Endothelial cell of umbilical vein (primary cell): Measurements from ENCODE around the gene AKT1. TPM values are rescaled to one million over a fixed set of nuclear protein-coding genes. Genes with fewer than 3 reads are reported as not detected.

Experiments used
- BruUV-seq: library from RNA; stranded (reverse); fragments of 400-500 nt; replicated peaks from 2 replicates; lab custom pipeline; 2021; lab: Mats Ljungman, UMichigan
- CTCF ChIA-PET: fragments of 300-600, 350-600 bp; sonication (Branson Sonifier 250); formaldehyde crosslinking; loops from one replicate; lab custom pipeline; 2021; ENCODE audit warnings: antibody characterized with exemption, inconsistent platforms; lab: Charles Lee
- POLR2A ChIA-PET: fragments of 300-600, 350-600 bp; sonication (Branson Sonifier 250); formaldehyde crosslinking; loops from one replicate; lab custom pipeline; 2021; ENCODE audit warnings: antibody characterized with exemption, inconsistent platforms; lab: Charles Lee
- DNase-seq: peaks from one replicate; pipeline ENCODE4 v3.0.0-alpha.2; 2011; ENCODE audit warnings: low read depth, low spot score
- FAIRE-seq: peaks from 2 replicates; lab custom pipeline; 2011; peaks lifted over from hg19 to GRCh38; lab: Jason Lieb, UNC
- H2AFZ ChIP-seq: 2 replicates; pipeline ENCODE4 v1.6.0; 2012; ENCODE audit warnings: low read depth, low read length, control low read depth, inconsistent platforms
- H3K27ac ChIP-seq: 2 replicates; pipeline ENCODE4 v1.5.1; 2011; ENCODE audit warnings: low read depth, mild to moderate bottlenecking, control low read depth, low read length, moderate library complexity; ENCODE audit not compliant: insufficient read depth
- H3K27me3 ChIP-seq, 2 experiments: 2 replicates each; pipeline versions ENCODE4 v1.6.0 to v1.6.1; 2011; ENCODE audit warnings: low read length in 2 of 2, mixed read lengths in 1 of 2; ENCODE audit not compliant: control insufficient read depth in 2 of 2, insufficient read depth in 2 of 2
- H3K36me3 ChIP-seq, 2 experiments: 2 replicates in 1 of 2; 3 replicates in 1 of 2; pipeline ENCODE4 v1.5.1; 2011; ENCODE audit warnings: low read length in 2 of 2, mild to moderate bottlenecking in 1 of 2, moderate library complexity in 1 of 2; ENCODE audit not compliant: control insufficient read depth in 2 of 2, insufficient read depth in 2 of 2; ENCODE audit errors: extremely low read depth in 1 of 2
- H3K4me1 ChIP-seq: 3 replicates; pipeline ENCODE4 v1.5.1; 2011; ENCODE audit warnings: mild to moderate bottlenecking, low read length; ENCODE audit not compliant: control insufficient read depth, insufficient read depth; ENCODE audit errors: extremely low read depth
- H3K4me2 ChIP-seq: 2 replicates; pipeline ENCODE4 v1.6.1; 2011; ENCODE audit warnings: low read length, control low read depth, mixed read lengths; ENCODE audit not compliant: insufficient read depth
- H3K4me3 ChIP-seq, 3 experiments: fragments of 200-600 bp in 1 of 3; sonication (generic), shearing (Covaris generic) in 1 of 3; replicated peaks in 1 of 3; 2 replicates each; pipeline ENCODE4 v1.5.1; 2011 to 2016; ENCODE audit warnings: control low read depth in 3 of 3, low read length in 3 of 3, mild to moderate bottlenecking in 2 of 3, inconsistent platforms in 1 of 3, low read depth in 1 of 3, moderate library complexity in 1 of 3; ENCODE audit not compliant: insufficient read depth in 1 of 3
- H3K79me2 ChIP-seq: 2 replicates; pipeline ENCODE4 v1.6.0; 2012; ENCODE audit warnings: low read length, inconsistent platforms; ENCODE audit not compliant: control insufficient read depth, insufficient read depth
- H3K9ac ChIP-seq: replicated peaks from 2 replicates; pipeline ENCODE3; 2011; ENCODE audit warnings: low read length, control low read depth; ENCODE audit not compliant: insufficient read depth; ENCODE audit errors: extremely low read depth
- H3K9me1 ChIP-seq: replicated peaks from 3 replicates; pipeline ENCODE4 v1.6.0; 2011; ENCODE audit warnings: mild to moderate bottlenecking, low read length; ENCODE audit not compliant: control insufficient read depth, insufficient read depth; ENCODE audit errors: extremely low read depth
- H3K9me3 ChIP-seq: replicated peaks from 2 replicates; pipeline ENCODE4 v1.5.1; 2012; ENCODE audit warnings: low read length, inconsistent platforms; ENCODE audit not compliant: control insufficient read depth, insufficient read depth
- H4K20me1 ChIP-seq: replicated peaks from 2 replicates; pipeline ENCODE3; 2011; ENCODE audit warnings: mild to moderate bottlenecking, low read length; ENCODE audit not compliant: control insufficient read depth, insufficient read depth; ENCODE audit errors: extremely low read depth
- EZH2 ChIP-seq: IDR thresholded peaks from 2 replicates; pipeline ENCODE4 v1.6.1; 2012; ENCODE audit warnings: borderline replicate concordance, low read depth, mild to moderate bottlenecking, moderate library complexity, low read length, inconsistent platforms; ENCODE audit not compliant: severe bottlenecking
- FOS ChIP-seq: IDR thresholded peaks from 2 replicates; pipeline ENCODE4 v1.6.1; 2011; ENCODE audit warnings: mild to moderate bottlenecking, low read length, moderate library complexity, borderline replicate concordance; ENCODE audit not compliant: insufficient read depth
- GATA2 ChIP-seq: IDR thresholded peaks from 2 replicates; pipeline ENCODE4 v1.7.0; 2011; ENCODE audit warnings: low read depth, mild to moderate bottlenecking, moderate library complexity, mixed read lengths, low read length; ENCODE audit not compliant: insufficient read length, insufficient read depth
- JUN ChIP-seq: IDR thresholded peaks from 2 replicates; pipeline ENCODE4 v1.6.1; 2011; ENCODE audit warnings: borderline replicate concordance, low read depth; ENCODE audit not compliant: insufficient read length, insufficient read depth
- MYC ChIP-seq: IDR thresholded peaks from one replicate; pipeline ENCODE4 v1.6.1; 2011; ENCODE audit warnings: mild to moderate bottlenecking, low read depth, low read length
- POLR2A ChIP-seq: IDR thresholded peaks from 2 replicates; pipeline ENCODE4 v1.6.1; 2012; ENCODE audit warnings: low read depth, mild to moderate bottlenecking, control low read depth, low read length
- POLR2AphosphoS5 ChIP-seq: IDR thresholded peaks from 2 replicates; pipeline ENCODE4 v1.6.1; 2012; ENCODE audit warnings: low read depth, mild to moderate bottlenecking, control low read depth, low read length, moderate library complexity; ENCODE audit not compliant: insufficient read depth
- dilution Hi-C: fragments of 300-500 bp; cut with MboI; formaldehyde crosslinking; loops from one replicate; pipeline ENCODE4 v1.15.0; 2019; ENCODE audit warnings: low sequenced_read_pairs; ENCODE audit not compliant: extremely low pct_ligation_motif_present
- intact Hi-C: fragments of 100-400 bp; cut with micrococcal nuclease; formaldehyde crosslinking; loops from one replicate; pipeline ENCODE4 v1.10.0; 2022
- polyA plus RNA-seq, 4 experiments: library from polyadenylated mRNA; depleted of rRNA in 3 of 4; stranded (reverse) in 3 of 4; unstranded in 1 of 4; fragments of >200 nt; gene quantifications; 2 replicates each; pipeline versions ENCODE4 v1.2.1 to v1.2.3, GENCODE V29; 2011 to 2012; ENCODE audit warnings: missing spikeins in 1 of 4
- total RNA-seq: library from RNA; stranded (reverse); gene quantifications from 2 replicates; pipeline ENCODE4 v1.2.3, GENCODE V29; 2021
- TF ChIP-seq, protein P1 (sequence below), 2 donors: IDR thresholded peaks; 1 replicate in 1 of 2; 2 replicates in 1 of 2; pipeline ENCODE4 v1.5.1; 2011; ENCODE audit warnings: low read length in 2 of 2, mild to moderate bottlenecking in 2 of 2, moderate library complexity in 2 of 2, control low read depth in 1 of 2, inconsistent platforms in 1 of 2, low read depth in 1 of 2; ENCODE audit not compliant: insufficient read depth in 1 of 2; ENCODE audit errors: extremely low read depth in 1 of 2
- TF ChIP-seq, protein P2 (sequence below): IDR thresholded peaks from 2 replicates; pipeline ENCODE4 v1.6.1; 2011; ENCODE audit not compliant: insufficient read depth, insufficient read length

Gene AKT1
- total and polyA plus RNA-seq, 2 donors (not counting 3 experiments of a cell fraction or from before 2014, with no cell fraction given) = 177 to 191 TPM

DNA sequence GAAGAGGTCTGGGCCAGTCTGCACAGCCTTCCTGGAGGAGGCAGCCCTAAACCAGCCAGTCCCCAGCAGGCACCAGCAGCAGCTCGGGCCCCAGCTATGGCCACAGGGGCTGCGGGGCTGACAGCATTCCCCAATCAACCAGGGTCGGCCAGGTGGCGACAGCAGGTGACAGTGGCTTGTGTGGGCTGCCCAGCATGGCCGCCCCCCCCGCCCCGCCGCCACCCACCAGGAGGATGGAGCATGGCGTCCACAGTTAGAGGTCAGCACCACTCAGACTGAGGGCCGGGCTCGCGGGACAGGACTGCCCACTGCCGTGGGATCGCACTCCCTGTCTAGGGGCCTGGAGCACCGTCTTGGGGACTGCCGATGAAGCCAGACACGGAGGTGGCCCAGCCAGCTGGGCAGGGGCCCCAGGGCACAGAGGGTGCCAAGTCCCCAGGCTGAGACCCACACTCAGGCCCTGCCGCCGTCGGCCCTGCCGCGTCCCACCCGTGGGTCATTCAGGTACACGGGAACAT lies 15.0 kb downstream of the AKT1 start:
- no TSS peak for BruUV-seq
- no peaks in the 10 kb centered on the region for H3K4me1 ChIP-seq
- ChIA-PET POLR2A (no interaction called here), CTCF (interaction anchor here (1.2 to 4.4 kb wide), 2 partner anchors 12 to 45 kb away, joined by 3 to 31 read pairs; no protein-coding TSS in a partner anchor)
- DNase-seq (no peak), FAIRE-seq (no peak)
- H2AFZ ChIP-seq = no peak overlapping the region
- no peak overlapping the region for H3K4me2 ChIP-seq
- no peak overlapping the region for H3K4me3 ChIP-seq
- no peaks in the 10 kb centered on the region for H3K27me3 ChIP-seq
- H3K9me1 ChIP-seq = no peaks in the 10 kb centered on the region
- TF ChIP-seq, protein P1, sequence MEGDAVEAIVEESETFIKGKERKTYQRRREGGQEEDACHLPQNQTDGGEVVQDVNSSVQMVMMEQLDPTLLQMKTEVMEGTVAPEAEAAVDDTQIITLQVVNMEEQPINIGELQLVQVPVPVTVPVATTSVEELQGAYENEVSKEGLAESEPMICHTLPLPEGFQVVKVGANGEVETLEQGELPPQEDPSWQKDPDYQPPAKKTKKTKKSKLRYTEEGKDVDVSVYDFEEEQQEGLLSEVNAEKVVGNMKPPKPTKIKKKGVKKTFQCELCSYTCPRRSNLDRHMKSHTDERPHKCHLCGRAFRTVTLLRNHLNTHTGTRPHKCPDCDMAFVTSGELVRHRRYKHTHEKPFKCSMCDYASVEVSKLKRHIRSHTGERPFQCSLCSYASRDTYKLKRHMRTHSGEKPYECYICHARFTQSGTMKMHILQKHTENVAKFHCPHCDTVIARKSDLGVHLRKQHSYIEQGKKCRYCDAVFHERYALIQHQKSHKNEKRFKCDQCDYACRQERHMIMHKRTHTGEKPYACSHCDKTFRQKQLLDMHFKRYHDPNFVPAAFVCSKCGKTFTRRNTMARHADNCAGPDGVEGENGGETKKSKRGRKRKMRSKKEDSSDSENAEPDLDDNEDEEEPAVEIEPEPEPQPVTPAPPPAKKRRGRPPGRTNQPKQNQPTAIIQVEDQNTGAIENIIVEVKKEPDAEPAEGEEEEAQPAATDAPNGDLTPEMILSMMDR (IDR thresholded peaks at IDR 0.05; ENCODE audit: extremely low read depth in 1 of 2, insufficient read depth in 1 of 2, low read depth in 1 of 2, low read length in 2 of 2) = no peak
- TF ChIP-seq, protein P2, sequence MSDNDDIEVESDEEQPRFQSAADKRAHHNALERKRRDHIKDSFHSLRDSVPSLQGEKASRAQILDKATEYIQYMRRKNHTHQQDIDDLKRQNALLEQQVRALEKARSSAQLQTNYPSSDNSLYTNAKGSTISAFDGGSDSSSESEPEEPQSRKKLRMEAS = no peak
- TF ChIP-seq GATA2 = no peak
- TF ChIP-seq FOS = no peak
- TF ChIP-seq POLR2A = no peak
- no peak for TF ChIP-seq MYC
- TF ChIP-seq EZH2 = no peak
- no peak for TF ChIP-seq JUN
- TF ChIP-seq POLR2AphosphoS5 = no peak
- H3K79me2 ChIP-seq = peaks cover 6% of the 10 kb centered on the region
- H3K27ac ChIP-seq = no peak overlapping the region
- dilution Hi-C loops = no loop called here
- peaks cover 4 to 15% of the 10 kb centered on the region in 2 experiments for H3K36me3 ChIP-seq
- no peaks in the 10 kb centered on the region for H4K20me1 ChIP-seq
- H3K9me3 ChIP-seq = no peaks in the 10 kb centered on the region
- intact Hi-C loops = no loop called here
- H3K9ac ChIP-seq = no peak overlapping the region
